Caco-2 (cell line): ENCODE results near the gene MEGF11. TPM values are rescaled to one million over a fixed set of nuclear protein-coding genes. Genes with fewer than 3 reads are reported as not detected.

ENCODE experiments used
- BruUV-seq: library from RNA; stranded (reverse); fragments of 400-500 nt; replicated peaks from 2 replicates; lab custom pipeline; 2021; lab: Mats Ljungman, UMichigan
- CTCF ChIA-PET: fragments of 300-600 bp; sonication (Branson Sonifier 250); formaldehyde crosslinking; loops from one replicate; lab custom pipeline; 2022; ENCODE audit warnings: antibody characterized with exemption; lab: Charles Lee
- POLR2A ChIA-PET: fragments of 300-600 bp; sonication (Branson Sonifier 250); formaldehyde crosslinking; loops from one replicate; lab custom pipeline; 2022; ENCODE audit warnings: antibody characterized with exemption; lab: Charles Lee
- DNase-seq, 2 experiments: peaks; one replicate each; pipeline versions ENCODE4 v3.0.0 to v3.0.0-alpha.2; 2020 to 2022
- H3K27me3 ChIP-seq: replicated peaks from 2 replicates; pipeline ENCODE4 v1.6.0; 2011; ENCODE audit warnings: low read length; ENCODE audit not compliant: control insufficient read depth, insufficient read depth
- H3K36me3 ChIP-seq: 2 replicates; pipeline ENCODE4 v1.5.1; 2011; ENCODE audit warnings: low read length; ENCODE audit not compliant: control insufficient read depth, insufficient read depth
- H3K4me1 ChIP-seq: fragments of 250-450 bp; sonication (Bioruptor Pico); 2 replicates; pipeline ENCODE4 v1.5.1; 2020; ENCODE audit warnings: mild to moderate bottlenecking
- H3K4me3 ChIP-seq: 2 replicates; pipeline ENCODE4 v1.5.1; 2011; ENCODE audit warnings: low read depth, mild to moderate bottlenecking, control low read depth, low read length
- H3K9me3 ChIP-seq: fragments of 250-450 bp; sonication (Bioruptor Pico); 2 replicates; pipeline ENCODE4 v1.5.1; 2020; ENCODE audit warnings: mild to moderate bottlenecking, moderate library complexity
- H3K27ac Mint-ChIP-seq: one replicate; pipeline ENCODE4 v1.8.0; 2022; ENCODE audit warnings: mixed read lengths; ENCODE audit not compliant: unreplicated experiment
- H3K27me3 Mint-ChIP-seq: one replicate; pipeline ENCODE4 v1.8.0; 2022; ENCODE audit warnings: mixed read lengths; ENCODE audit not compliant: insufficient read depth, unreplicated experiment
- H3K36me3 Mint-ChIP-seq: one replicate; pipeline ENCODE4 v1.8.0; 2022; ENCODE audit warnings: mild to moderate bottlenecking, mixed read lengths; ENCODE audit not compliant: insufficient read depth, unreplicated experiment
- H3K4me1 Mint-ChIP-seq: one replicate; pipeline ENCODE4 v1.8.0; 2022; ENCODE audit warnings: low read depth, mixed read lengths; ENCODE audit not compliant: unreplicated experiment
- H3K4me3 Mint-ChIP-seq: one replicate; pipeline ENCODE4 v1.8.0; 2022; ENCODE audit warnings: mild to moderate bottlenecking, moderate library complexity, mixed read lengths; ENCODE audit not compliant: unreplicated experiment
- H3K9me3 Mint-ChIP-seq: one replicate; pipeline ENCODE4 v1.8.0; 2022; ENCODE audit warnings: mixed read lengths; ENCODE audit not compliant: unreplicated experiment
- intact Hi-C: fragments of 100-400 bp; cut with micrococcal nuclease; formaldehyde crosslinking; loops from one replicate; pipeline ENCODE4 v1.10.0; 2022; ENCODE audit not compliant: unreplicated experiment
- total RNA-seq: library from RNA; stranded (reverse); gene quantifications from 2 replicates; pipeline ENCODE4 v1.2.3, GENCODE V29; 2022
- TF ChIP-seq, protein P1 (sequence below), 2 experiments: fragments of 200-600 bp in 1 of 2; IDR thresholded peaks; 1 replicate in 1 of 2; 2 replicates in 1 of 2; pipeline versions ENCODE4 v1.5.1 to v1.8.0; 2011 to 2022; ENCODE audit warnings: antibody characterized with exemption in 1 of 2, control low read depth in 1 of 2, inconsistent platforms in 1 of 2, low read depth in 1 of 2, low read length in 1 of 2, mild to moderate bottlenecking in 1 of 2, moderate library complexity in 1 of 2; ENCODE audit not compliant: insufficient read depth in 1 of 2, severe bottlenecking in 1 of 2, unreplicated experiment in 1 of 2

Gene MEGF11
- total RNA-seq, 1 experiment from 2014 or later, result 0.66 TPM

DNA sequence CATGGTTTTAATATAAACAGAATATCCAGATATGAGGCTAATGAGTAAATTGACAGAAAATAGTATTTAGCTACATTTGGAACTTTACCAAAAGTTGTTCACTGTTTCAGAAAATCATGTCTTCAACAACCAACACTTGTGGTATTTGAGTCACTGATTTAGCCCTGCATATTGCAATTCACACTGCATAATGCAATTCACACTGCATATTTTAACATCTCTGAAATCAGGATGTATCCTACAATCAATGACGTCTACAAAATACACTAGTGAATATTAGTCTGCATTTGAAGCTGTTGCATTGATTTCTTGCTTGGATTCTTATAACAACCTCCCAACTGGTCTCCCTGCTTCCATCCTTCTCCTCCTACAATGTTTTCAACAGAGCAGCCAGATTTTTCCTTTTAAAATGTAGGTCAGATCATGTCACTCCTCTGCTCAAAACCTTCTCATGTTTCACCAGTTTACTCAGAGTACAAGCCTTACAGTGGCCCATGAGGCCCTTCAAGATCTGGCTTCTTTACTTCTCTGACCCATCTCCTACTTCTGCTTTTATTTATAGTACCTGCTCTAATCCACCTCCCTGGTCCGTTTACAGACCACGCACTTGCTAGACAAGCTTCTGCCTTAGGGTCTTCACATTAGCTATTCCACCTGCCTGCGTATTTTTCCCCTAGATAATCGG, 395.7 kb downstream of the MEGF11 start:
- no peaks in the 10 kb centered on the region for H3K36me3 Mint-ChIP-seq
- H3K9me3 Mint-ChIP-seq, result no peaks in the 10 kb centered on the region
- no peaks in the 10 kb centered on the region for H3K27me3 Mint-ChIP-seq
- no peak for DNase-seq
- TF ChIP-seq, protein P1, sequence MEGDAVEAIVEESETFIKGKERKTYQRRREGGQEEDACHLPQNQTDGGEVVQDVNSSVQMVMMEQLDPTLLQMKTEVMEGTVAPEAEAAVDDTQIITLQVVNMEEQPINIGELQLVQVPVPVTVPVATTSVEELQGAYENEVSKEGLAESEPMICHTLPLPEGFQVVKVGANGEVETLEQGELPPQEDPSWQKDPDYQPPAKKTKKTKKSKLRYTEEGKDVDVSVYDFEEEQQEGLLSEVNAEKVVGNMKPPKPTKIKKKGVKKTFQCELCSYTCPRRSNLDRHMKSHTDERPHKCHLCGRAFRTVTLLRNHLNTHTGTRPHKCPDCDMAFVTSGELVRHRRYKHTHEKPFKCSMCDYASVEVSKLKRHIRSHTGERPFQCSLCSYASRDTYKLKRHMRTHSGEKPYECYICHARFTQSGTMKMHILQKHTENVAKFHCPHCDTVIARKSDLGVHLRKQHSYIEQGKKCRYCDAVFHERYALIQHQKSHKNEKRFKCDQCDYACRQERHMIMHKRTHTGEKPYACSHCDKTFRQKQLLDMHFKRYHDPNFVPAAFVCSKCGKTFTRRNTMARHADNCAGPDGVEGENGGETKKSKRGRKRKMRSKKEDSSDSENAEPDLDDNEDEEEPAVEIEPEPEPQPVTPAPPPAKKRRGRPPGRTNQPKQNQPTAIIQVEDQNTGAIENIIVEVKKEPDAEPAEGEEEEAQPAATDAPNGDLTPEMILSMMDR (IDR thresholded peaks at IDR 0.05; ENCODE audit: insufficient read depth in 1 of 2, low read depth in 1 of 2, low read length in 1 of 2, severe bottlenecking in 1 of 2, unreplicated experiment in 1 of 2), result no peak
- no peaks in the 10 kb centered on the region for H3K9me3 ChIP-seq
- H3K4me3 Mint-ChIP-seq, result no peak overlapping the region
- intact Hi-C loops, result loop anchor here (1.0 to 2.0 kb wide), 2 partner anchors 26 to 219 kb away; no protein-coding TSS in a partner anchor
- H3K4me1 ChIP-seq, result no peaks in the 10 kb centered on the region
- peaks cover 4% of the 10 kb centered on the region for H3K4me1 Mint-ChIP-seq
- H3K27ac Mint-ChIP-seq, result no peak overlapping the region
- POLR2A ChIA-PET, result no interaction called here
- H3K36me3 ChIP-seq, result no peaks in the 10 kb centered on the region
- CTCF ChIA-PET, result interaction anchor here (0.7 to 1.3 kb wide), 3 partner anchors 66 to 247 kb away, joined by 3 to 7 read pairs (median 4); partner anchors contain the start of genes DENND4A and INTS14
- no peaks in the 10 kb centered on the region for H3K27me3 ChIP-seq
- no TSS peak for BruUV-seq
- no peak overlapping the region for H3K4me3 ChIP-seq

DNA sequence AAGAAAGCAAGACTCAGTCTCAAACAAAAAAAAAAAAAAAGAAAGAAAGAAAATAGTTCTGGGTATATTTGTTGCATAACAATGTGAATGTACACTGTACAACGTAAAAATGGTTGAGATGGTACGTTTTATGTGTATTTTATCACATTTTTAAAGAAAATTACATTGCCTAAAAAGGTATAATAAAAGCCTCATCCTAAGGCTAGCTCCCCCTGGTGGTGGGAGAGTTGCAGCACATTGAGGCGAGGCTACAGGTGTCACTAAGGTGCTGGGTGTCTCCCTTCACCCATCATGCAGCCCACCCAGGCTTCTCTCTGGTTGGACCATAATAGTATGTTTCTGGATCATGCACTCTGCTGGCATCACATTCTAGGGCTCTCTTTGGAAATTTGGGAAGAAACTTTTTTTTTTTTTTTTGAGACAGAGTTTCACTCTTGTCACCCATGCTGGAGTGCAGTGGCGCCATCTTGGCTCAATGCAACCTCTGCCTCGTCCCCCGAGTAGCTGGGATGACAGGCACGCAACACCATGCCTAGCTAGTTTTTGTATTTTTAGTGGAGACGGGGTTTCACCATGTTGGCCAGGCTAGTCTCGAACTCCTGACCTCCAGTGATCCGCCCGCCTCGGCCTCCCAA, 396.6 kb downstream of the MEGF11 start:
- H3K36me3 ChIP-seq, result no peaks in the 10 kb centered on the region
- intact Hi-C loops, result loop anchor here (1.0 to 2.0 kb wide), 2 partner anchors 25 to 218 kb away; no protein-coding TSS in a partner anchor
- no peaks in the 10 kb centered on the region for H3K27me3 ChIP-seq
- H3K4me3 Mint-ChIP-seq, result no peak overlapping the region
- ChIA-PET CTCF (interaction anchor here (0.6 to 1.3 kb wide), 9 partner anchors 12 to 246 kb away, joined by 3 to 7 read pairs (median 3); partner anchors contain the start of genes DENND4A and INTS14), POLR2A (no interaction called here)
- H3K9me3 ChIP-seq, result no peaks in the 10 kb centered on the region
- no peaks in the 10 kb centered on the region for H3K4me1 ChIP-seq
- no peak overlapping the region for H3K27ac Mint-ChIP-seq
- DNase-seq, result peak; percentile 76 to 78
- H3K4me3 ChIP-seq, result no peak overlapping the region
- TF ChIP-seq, protein P1 (IDR thresholded peaks at IDR 0.05; ENCODE audit: insufficient read depth in 1 of 2, low read depth in 1 of 2, low read length in 1 of 2, severe bottlenecking in 1 of 2, unreplicated experiment in 1 of 2), result peak; percentile 77 to 78
- H3K9me3 Mint-ChIP-seq, result no peaks in the 10 kb centered on the region
- H3K36me3 Mint-ChIP-seq, result no peaks in the 10 kb centered on the region
- no TSS peak for BruUV-seq
- no peaks in the 10 kb centered on the region for H3K27me3 Mint-ChIP-seq
- peaks cover 4% of the 10 kb centered on the region for H3K4me1 Mint-ChIP-seq

DNA sequence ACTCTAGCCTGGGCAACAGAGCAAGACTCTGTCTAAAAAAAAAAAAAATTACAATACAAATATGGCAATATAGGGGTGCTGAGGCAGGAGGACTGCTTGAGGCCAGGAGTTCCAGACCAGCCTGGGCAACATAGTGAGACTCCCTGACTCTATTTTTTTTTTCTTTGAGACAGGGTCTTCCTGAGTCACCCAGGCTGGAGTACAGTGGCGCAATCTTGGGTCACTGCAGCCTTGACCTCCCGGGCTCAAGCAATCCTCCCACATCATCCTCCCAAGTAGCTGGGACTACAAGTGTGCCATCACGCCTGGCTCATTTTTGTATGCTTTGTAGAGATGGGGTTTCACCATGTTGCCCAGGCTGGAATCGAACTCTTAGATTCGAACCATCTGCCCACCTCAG, 401.6 kb downstream of the MEGF11 start:
- no peaks in the 10 kb centered on the region for H3K9me3 Mint-ChIP-seq
- H3K27me3 ChIP-seq, result no peaks in the 10 kb centered on the region
- no peak overlapping the region for H3K4me3 ChIP-seq
- no TSS peak for BruUV-seq
- no peaks in the 10 kb centered on the region for H3K4me1 Mint-ChIP-seq
- no peaks in the 10 kb centered on the region for H3K36me3 ChIP-seq
- CTCF ChIA-PET, result no interaction called here
- POLR2A ChIA-PET, result no interaction called here
- no peak overlapping the region for H3K4me3 Mint-ChIP-seq
- no peaks in the 10 kb centered on the region for H3K9me3 ChIP-seq
- TF ChIP-seq, protein P1 (IDR thresholded peaks at IDR 0.05; ENCODE audit: insufficient read depth in 1 of 2, low read depth in 1 of 2, low read length in 1 of 2, severe bottlenecking in 1 of 2, unreplicated experiment in 1 of 2), result no peak
- intact Hi-C loops, result no loop called here
- H3K36me3 Mint-ChIP-seq, result no peaks in the 10 kb centered on the region
- H3K27ac Mint-ChIP-seq, result no peak overlapping the region
- DNase-seq, result no peak
- H3K4me1 ChIP-seq, result no peaks in the 10 kb centered on the region
- no peaks in the 10 kb centered on the region for H3K27me3 Mint-ChIP-seq
